ENCODE measurements around the gene GPR55.

DNA sequence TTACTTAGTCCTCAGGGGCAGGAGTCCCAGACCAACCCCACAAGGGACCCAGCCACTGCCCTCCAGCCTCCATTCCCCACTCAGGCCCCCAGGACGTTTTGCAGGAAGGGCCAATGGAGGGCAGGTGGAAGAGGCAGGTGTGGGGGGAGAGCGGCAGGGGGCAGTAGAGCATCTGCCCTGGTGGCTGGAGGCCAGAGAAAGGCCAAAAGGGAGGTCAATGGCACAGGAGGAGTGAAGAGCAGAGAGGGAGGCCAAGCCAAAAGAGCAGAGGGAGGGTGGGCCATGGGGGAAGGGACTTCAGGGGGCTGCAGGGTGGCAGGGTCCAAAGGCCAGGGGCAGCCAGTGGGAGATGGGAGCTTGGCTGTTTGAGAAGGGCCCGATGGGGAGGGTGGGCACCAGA is 17.3 kb upstream of the GPR55 start:
- no peak for TF ChIP-seq CTCF (IDR thresholded peaks at IDR 0.05; ENCODE audit: insufficient read depth, low read depth, low read length)
- no peak for TF ChIP-seq EZH2 (IDR thresholded peaks at IDR 0.05; ENCODE audit: insufficient read depth, low read length)

All from astrocyte (in vitro differentiated cells and primary cell).